CD14-positive monocyte (primary cell): Measurements from ENCODE around the gene STMN3. TPM values are rescaled to one million over a fixed set of nuclear protein-coding genes. Genes with fewer than 3 reads are reported as not detected.

ENCODE experiments used
- DNase-seq, 3 donors: peaks; one replicate each; pipeline ENCODE4 v3.0.0-alpha.2; 2011 to 2022
- H2AFZ ChIP-seq: 2 replicates; pipeline ENCODE4 v1.6.0; 2012; ENCODE audit warnings: mild to moderate bottlenecking, low read depth, low read length, inconsistent platforms; ENCODE audit not compliant: insufficient read depth, poor library complexity, severe bottlenecking
- H3K27ac ChIP-seq, 2 donors: 1 replicate in 1 of 2; 2 replicates in 1 of 2; pipeline ENCODE4 v1.5.1; 2012 to 2013; ENCODE audit warnings: low read length in 2 of 2, control low read depth in 1 of 2, inconsistent platforms in 1 of 2, low read depth in 1 of 2, mild to moderate bottlenecking in 1 of 2
- H3K27me3 ChIP-seq, 2 donors: one replicate each; pipeline versions ENCODE4 v1.6.0 to v1.6.1; 2011 to 2013; ENCODE audit warnings: low read length in 2 of 2; ENCODE audit not compliant: control insufficient read depth in 2 of 2, insufficient read depth in 2 of 2
- H3K36me3 ChIP-seq, 2 donors: replicated peaks in 1 of 2; 1 replicate in 1 of 2; 2 replicates in 1 of 2; pipeline versions ENCODE4 v1.5.1 to v1.6.1; 2012 to 2013; ENCODE audit warnings: low read length in 2 of 2, control low read depth in 1 of 2, inconsistent platforms in 1 of 2, mild to moderate bottlenecking in 1 of 2; ENCODE audit not compliant: insufficient read depth in 2 of 2, control insufficient read depth in 1 of 2
- H3K4me1 ChIP-seq, 2 donors: 1 replicate in 1 of 2; 2 replicates in 1 of 2; pipeline versions ENCODE4 v1.5.1 to v1.6.1; 2012 to 2013; ENCODE audit warnings: low read length in 2 of 2, control low read depth in 1 of 2, inconsistent platforms in 1 of 2, mild to moderate bottlenecking in 1 of 2, moderate library complexity in 1 of 2; ENCODE audit not compliant: insufficient read depth in 2 of 2, control insufficient read depth in 1 of 2
- H3K4me2 ChIP-seq: replicated peaks from 2 replicates; pipeline ENCODE3; 2012; ENCODE audit warnings: low read length, moderate library complexity, mild to moderate bottlenecking; ENCODE audit not compliant: poor library complexity, severe bottlenecking; ENCODE audit errors: extremely low read depth
- H3K4me3 ChIP-seq, 3 experiments: fragments of 200-600 bp in 1 of 3; sonication (generic) in 1 of 3; replicated peaks in 1 of 3; 1 replicate in 2 of 3; 2 replicates in 1 of 3; pipeline ENCODE4 v1.5.1; 2011 to 2013; ENCODE audit warnings: low read length in 3 of 3, mild to moderate bottlenecking in 3 of 3, control low read depth in 2 of 3, low read depth in 2 of 3, inconsistent platforms in 1 of 3, moderate library complexity in 1 of 3
- H3K79me2 ChIP-seq: 2 replicates; pipeline ENCODE4 v1.6.0; 2012; ENCODE audit warnings: mild to moderate bottlenecking, control low read depth, inconsistent platforms, low read length, moderate library complexity; ENCODE audit not compliant: insufficient read depth
- H3K9ac ChIP-seq: 2 replicates; pipeline ENCODE4 v1.6.0; 2017; ENCODE audit warnings: low read length, mild to moderate bottlenecking; ENCODE audit not compliant: insufficient read depth, poor library complexity, severe bottlenecking
- H3K9me3 ChIP-seq, 2 donors: replicated peaks in 1 of 2; 1 replicate in 1 of 2; 2 replicates in 1 of 2; pipeline versions ENCODE4 v1.5.1 to v1.6.1; 2012 to 2013; ENCODE audit warnings: low read length in 2 of 2, control low read depth in 1 of 2; ENCODE audit not compliant: control insufficient read depth in 1 of 2, insufficient read depth in 1 of 2
- H4K20me1 ChIP-seq: 2 replicates; pipeline ENCODE4 v1.6.0; 2012; ENCODE audit warnings: mild to moderate bottlenecking, low read length, control low read depth, moderate library complexity; ENCODE audit not compliant: insufficient read depth
- H3K27ac Mint-ChIP-seq, 7 donors: one replicate each; pipeline ENCODE4 v1.8.0; 2020; ENCODE audit warnings: mild to moderate bottlenecking in 7 of 7, mixed read lengths in 7 of 7, moderate library complexity in 6 of 7, inconsistent platforms in 2 of 7
- H3K27me3 Mint-ChIP-seq, 3 donors: one replicate each; pipeline ENCODE4 v1.8.0; 2021 to 2022; ENCODE audit warnings: low read depth in 3 of 3, mild to moderate bottlenecking in 3 of 3, mixed read lengths in 3 of 3, moderate library complexity in 3 of 3, inconsistent platforms in 1 of 3
- H3K36me3 Mint-ChIP-seq, 2 donors: one replicate each; pipeline ENCODE4 v1.8.0; 2020; ENCODE audit warnings: mixed read lengths in 2 of 2, inconsistent platforms in 1 of 2, mild to moderate bottlenecking in 1 of 2
- H3K4me1 Mint-ChIP-seq: one replicate; pipeline ENCODE4 v1.8.0; 2020; ENCODE audit warnings: mild to moderate bottlenecking, mixed read lengths
- H3K4me3 Mint-ChIP-seq, 2 donors: one replicate each; pipeline ENCODE4 v1.8.0; 2020; ENCODE audit warnings: mild to moderate bottlenecking in 2 of 2, mixed read lengths in 2 of 2, moderate library complexity in 1 of 2
- H3K9me3 Mint-ChIP-seq, 7 donors: one replicate each; pipeline ENCODE4 v1.8.0; 2020 to 2022; ENCODE audit warnings: mixed read lengths in 7 of 7, mild to moderate bottlenecking in 6 of 7, moderate library complexity in 6 of 7, inconsistent platforms in 2 of 7
- CTCF ChIP-seq: fragments of 200-600 bp; IDR thresholded peaks from one replicate; pipeline ENCODE4 v1.8.0; 2022; ENCODE audit warnings: antibody characterized with exemption, mild to moderate bottlenecking
- WGBS: methylation state at CpG from one replicate; pipeline ENCODE4 v1.1.5; 2013; ENCODE audit warnings: missing lambda C conversion rate; ENCODE audit not compliant: insufficient coverage; 5-methylcytosine and 5-hydroxymethylcytosine counted together
- intact Hi-C, 2 donors: fragments of 100-400 bp; cut with micrococcal nuclease; formaldehyde crosslinking; loops; one replicate each; pipeline versions ENCODE4 v1.15.0 to v1.15.1; 2023
- polyA plus RNA-seq, 3 donors: library from polyadenylated mRNA; depleted of rRNA in 1 of 3; unstranded in 2 of 3; stranded (reverse) in 1 of 3; fragments of 300-500 nt in 2 of 3; fragments of >200 nt in 1 of 3; fragmentation: Illumina TruSeq in 2 of 3; gene quantifications; 1 replicate in 2 of 3; 2 replicates in 1 of 3; pipeline ENCODE4 v1.2.3, GENCODE V29; 2012 to 2021

Gene STMN3
- polyA plus RNA-seq, 3 donors = 0.10 to 8.1 (median 0.15) TPM

DNA sequence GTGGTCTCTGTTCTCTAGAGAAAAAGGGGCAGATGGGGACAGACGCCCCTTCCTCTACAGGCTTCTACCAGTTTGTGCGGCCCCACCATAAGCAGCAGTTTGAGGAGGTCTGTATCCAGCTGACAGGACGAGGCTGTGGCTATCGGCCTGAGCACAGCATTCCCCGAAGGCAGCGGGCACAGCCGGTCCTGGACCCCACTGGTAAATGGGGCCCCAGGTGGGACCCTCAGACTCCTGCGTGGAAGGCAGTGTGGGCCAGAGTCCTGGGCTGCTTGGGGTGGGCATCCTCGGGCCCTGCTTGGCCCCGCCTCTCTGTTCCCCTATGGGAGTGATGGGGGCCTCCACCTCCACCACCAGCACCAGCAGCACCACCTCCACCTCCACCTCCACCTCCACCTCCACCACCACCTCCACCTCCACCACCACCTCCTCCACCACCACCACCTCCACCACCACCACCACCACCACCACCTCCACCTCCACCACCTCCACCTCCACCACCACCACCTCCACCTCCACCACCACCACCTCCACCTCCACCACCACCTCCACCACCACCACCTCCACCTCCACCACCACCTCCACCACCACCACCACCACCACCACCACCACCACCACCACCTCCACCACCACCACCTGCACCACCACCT is 40.0 kb upstream of the STMN3 start:
- intact Hi-C loops = no loop called here
- H3K9ac ChIP-seq = no peak overlapping the region
- WGBS = 99% methylated on average over 8 of the region's 10 CpGs
- H3K9me3 ChIP-seq = no peaks in the 10 kb centered on the region
- TF ChIP-seq CTCF = no peak
- H3K4me2 ChIP-seq = no peak overlapping the region
- H3K36me3 ChIP-seq = peaks cover 0 to 11% of the 10 kb centered on the region in 2 donors
- H3K79me2 ChIP-seq = no peaks in the 10 kb centered on the region
- peaks cover 0 to 12% of the 10 kb centered on the region in 2 donors for H3K27me3 ChIP-seq
- H3K4me3 ChIP-seq = no peak overlapping the region
- peak overlapping the region in 1 of 7 donors; percentile 61 for H3K27ac Mint-ChIP-seq
- peaks cover 23% of the 10 kb centered on the region for H4K20me1 ChIP-seq
- DNase-seq = no peak
- no peak overlapping the region for H3K4me3 Mint-ChIP-seq
- peaks cover 3 to 21% (median 3%) of the 10 kb centered on the region in 3 donors for H3K27me3 Mint-ChIP-seq
- peaks cover 16% of the 10 kb centered on the region for H3K4me1 Mint-ChIP-seq
- peaks cover 5 to 13% of the 10 kb centered on the region in 2 donors for H3K36me3 Mint-ChIP-seq
- peaks cover 17 to 18% of the 10 kb centered on the region in 2 donors for H3K4me1 ChIP-seq
- no peak overlapping the region for H3K27ac ChIP-seq
- no peaks in the 10 kb centered on the region for H3K9me3 Mint-ChIP-seq
- H2AFZ ChIP-seq = no peak overlapping the region

GRCh38 chr20:63692436-63693082 is 39.3 kb upstream of the STMN3 start:
- no peak overlapping the region for H2AFZ ChIP-seq
- Mint-ChIP-seq H3K27me3 (peaks cover 3 to 16% (median 3%) of the 10 kb centered on the region in 3 donors), H3K4me1 (peaks cover 19% of the 10 kb centered on the region), H3K9me3 (no peaks in the 10 kb centered on the region), H3K4me3 (no peak overlapping the region), H3K36me3 (peaks cover 5 to 11% of the 10 kb centered on the region in 2 donors), H3K27ac (peak overlapping the region in 6 of 7 donors; percentile 4 to 86 (median 78))
- H3K9ac ChIP-seq = no peak overlapping the region
- H3K4me3 ChIP-seq = no peak overlapping the region
- H3K36me3 ChIP-seq = peaks cover 0 to 11% of the 10 kb centered on the region in 2 donors
- DNase-seq = no peak
- peaks cover 23 to 24% of the 10 kb centered on the region in 2 donors for H3K4me1 ChIP-seq
- H4K20me1 ChIP-seq = peaks cover 17% of the 10 kb centered on the region
- no peaks in the 10 kb centered on the region for H3K9me3 ChIP-seq
- peaks cover 0 to 11% of the 10 kb centered on the region in 2 donors for H3K27me3 ChIP-seq
- intact Hi-C loops = no loop called here
- no peaks in the 10 kb centered on the region for H3K79me2 ChIP-seq
- no peak overlapping the region for H3K4me2 ChIP-seq
- no peak for TF ChIP-seq CTCF
- 90% methylated on average over 12 of the region's 20 CpGs for WGBS
- no peak overlapping the region for H3K27ac ChIP-seq
